NCI-H1694 (cell line): ENCODE measurements around the gene NRG3.
"Not testable (repeated sequence)": the region's sequence is repeated elsewhere in the genome, so short reads cannot be mapped to it uniquely, and the experiment has no call there.

Source experiments
- DNase-seq: peaks from one replicate; lab custom pipeline; 2025; lab: John Stamatoyannopoulos, UW

Gene NRG3

DNA sequence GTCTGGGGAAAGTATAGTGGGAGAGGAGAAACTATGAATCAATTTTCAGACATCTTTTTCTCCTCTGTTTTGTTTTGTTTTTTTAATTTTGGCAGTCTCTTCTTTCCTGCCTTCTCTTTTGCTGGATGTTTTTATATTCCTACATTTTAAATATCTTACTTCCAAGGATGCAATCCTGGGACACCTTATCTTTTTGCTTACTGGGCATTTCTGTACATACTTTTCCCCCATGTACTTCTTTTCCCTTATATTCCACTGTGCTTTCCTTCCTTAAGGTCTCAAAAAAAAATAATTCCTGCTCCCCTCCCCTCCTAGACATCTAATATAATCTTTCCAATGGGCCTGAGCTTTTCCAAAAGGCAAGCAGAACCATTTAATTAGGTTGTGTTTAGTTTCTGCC is 701.1 kb downstream of the NRG3 start:
- DNase-seq: no peak

DNA sequence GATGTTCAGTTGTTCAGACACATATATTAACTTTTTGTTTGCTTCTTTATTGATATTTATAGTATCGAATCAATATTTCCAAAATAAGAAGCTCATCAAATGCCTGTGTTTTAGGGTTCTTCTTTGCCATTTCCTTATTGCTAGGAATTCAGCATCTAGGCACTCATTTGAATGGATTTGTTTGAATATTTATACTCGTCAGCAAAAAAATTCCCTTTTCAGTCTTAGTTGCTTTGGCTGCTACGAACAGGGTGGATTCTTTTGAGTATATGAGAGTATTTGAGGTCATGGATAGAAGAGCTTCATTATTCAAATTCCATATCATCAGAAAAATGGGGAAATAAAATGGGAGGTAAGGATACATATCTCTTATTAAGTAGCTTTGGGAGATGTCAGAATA is 706.9 kb downstream of the NRG3 start:
- no peak for DNase-seq

DNA sequence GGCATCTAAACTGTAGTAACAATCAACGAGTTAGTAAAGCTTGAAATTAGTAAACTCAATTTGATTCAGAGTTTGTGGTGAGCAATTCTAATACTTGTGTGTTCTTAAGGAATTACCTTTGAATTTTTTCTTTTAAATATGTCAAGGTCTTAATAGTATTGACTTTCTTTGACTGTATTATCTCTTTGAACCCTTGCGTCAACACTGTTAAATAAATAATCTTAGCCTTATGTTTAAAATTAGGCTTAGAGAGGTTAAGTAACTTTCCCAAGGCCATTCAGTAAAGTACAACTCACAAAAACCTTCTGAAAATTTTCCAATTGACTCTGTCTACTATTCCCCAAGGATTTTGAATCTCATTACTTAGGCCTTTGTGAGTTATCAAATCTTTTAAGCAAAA is 716.4 kb downstream of the NRG3 start:
- DNase-seq: no peak

DNA sequence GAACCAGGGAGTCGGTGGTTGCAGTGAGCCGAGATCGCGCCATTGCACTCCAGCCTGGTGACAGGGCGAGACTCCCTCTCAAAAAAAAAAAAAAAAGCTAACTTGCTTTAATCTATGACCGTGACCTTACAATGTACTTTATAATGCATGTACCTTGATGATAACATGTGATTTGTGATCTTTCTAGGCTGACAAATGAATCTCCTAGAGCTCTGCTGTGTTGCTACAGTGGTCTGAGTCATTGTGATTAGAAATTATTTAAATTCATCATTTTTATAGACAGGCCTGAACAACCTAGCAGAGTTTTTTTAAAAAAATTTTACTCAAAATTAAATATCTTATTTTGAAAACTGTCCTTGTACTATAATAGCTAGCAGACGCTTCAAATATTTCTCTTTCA is 722.8 kb downstream of the NRG3 start:
- no peak for DNase-seq

DNA sequence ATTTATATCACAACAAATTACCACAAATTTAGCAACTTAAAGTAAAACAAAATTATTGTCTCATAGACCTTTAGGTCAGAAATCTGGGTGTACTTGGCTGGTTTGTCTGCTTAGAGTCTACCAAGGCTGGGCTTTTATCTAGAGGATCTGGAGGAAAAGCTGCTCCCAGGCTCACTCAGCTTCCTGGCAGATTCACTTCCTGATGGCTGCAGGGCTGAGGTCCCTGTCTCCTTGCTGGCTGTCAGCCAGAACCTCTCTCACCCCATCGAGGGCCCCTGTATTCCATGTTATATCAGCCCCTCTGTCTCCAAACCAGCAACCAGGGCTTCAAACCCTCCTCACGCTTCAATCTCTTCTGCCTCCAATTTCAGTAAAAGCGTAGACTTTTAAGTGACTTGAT is 734.9 kb downstream of the NRG3 start:
- DNase-seq: no peak

DNA sequence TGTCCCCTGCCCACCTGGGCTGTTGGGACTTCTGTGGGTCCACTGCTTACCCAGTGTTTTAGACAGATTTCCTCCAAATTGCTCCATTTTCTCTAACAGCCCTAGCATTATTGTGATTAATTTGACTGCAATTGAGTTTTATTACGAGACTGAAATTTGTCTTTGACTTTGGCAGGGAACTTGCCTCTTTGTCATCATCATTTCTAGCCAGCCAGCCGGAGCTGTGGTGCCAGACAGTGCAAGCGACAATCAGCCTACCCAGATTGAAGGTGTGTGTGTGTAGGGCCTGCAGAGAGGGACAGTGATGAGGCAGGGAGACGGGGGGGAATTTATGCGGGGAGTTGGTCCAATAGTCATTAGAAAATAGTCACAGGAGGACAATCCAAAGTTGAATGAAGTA is 743.0 kb downstream of the NRG3 start:
- no peak for DNase-seq

DNA sequence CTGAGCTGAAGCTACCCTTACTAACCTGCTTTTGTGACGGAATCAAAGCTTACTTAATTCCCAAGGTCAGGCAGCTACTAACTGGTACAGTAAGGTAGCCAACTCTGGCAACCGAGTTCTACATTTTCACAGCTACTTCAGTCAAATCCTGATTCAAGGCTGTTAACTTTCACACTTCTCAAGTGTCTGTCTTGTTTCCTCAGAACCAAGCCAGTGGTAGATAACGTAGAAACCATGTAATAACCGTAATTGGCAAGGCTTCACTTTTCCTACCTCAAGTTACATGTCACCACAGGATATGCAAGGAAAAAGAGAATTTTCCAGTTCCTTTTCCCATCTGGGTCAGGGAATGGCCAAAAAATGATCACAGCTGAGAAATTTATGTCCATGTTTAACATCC is 746.7 kb downstream of the NRG3 start:
- DNase-seq: no peak

DNA sequence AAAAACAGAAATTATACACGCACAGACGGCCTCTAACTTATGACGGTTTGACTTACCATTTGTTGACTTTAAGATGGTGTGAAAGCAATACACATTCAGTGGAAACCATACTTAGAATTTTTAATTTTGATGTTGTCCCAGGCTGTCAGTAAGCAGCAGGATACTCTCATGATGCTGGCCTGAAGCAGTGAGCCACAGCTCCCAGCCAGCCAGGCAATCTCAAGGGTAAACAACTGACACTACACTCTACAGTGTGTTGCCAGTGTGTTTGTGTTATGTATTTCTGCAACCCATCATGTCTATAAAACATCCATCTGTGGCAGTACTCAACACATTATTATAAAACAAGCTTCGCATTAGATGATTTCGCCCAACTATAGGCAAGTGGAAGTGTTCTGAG is 747.5 kb downstream of the NRG3 start:
- DNase-seq: no peak

DNA sequence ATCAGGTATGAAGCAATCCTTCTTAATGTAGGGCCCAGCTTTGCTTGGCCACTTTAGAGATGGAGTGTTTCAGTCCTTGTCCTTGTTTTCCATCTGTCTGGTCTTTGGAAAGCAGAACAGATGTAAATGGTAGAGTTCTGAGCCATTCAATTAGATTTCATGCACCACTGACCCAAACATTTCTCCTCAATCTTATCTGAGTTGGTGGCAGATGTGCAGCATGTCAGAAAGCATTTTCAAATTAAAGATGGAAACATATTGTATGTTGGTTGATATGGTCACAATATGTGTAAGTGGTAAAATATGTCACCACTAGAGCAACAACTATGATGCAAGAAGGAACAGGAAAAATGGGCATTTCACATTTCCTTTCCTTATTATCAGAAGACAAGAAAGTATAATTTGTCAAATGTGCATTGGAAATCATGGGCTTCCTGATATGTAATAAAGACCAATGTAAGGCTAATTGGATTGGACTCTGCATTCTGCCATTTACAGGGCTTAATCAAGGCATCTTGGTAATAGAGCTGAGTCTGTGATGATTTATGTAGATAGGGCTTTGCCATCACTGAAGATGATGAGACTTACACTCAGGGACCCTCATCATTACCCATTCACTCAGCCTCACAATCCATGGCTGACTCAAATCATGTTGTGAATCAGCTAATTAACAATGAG is 750.7 kb downstream of the NRG3 start:
- peak; percentile 73 for DNase-seq

DNA sequence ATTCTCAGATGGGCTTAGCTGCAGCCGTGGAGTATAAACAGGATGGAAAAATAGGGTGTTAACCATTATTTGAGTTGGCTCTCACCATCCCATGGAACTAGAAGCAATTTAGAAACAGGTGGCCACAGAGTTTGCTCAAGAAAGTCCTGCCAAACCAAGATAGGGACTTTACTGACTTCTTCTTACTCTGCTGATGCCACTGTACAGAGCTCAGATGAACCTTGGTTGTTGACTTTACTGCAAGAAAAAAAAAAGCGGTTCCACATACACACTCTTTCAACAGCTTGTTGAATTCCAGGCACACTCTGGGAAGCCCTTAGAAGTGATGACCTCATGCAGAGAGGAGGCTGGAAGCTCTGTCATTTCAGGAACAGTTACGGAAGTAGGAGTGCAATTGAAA is 753.4 kb downstream of the NRG3 start:
- no peak for DNase-seq

DNA sequence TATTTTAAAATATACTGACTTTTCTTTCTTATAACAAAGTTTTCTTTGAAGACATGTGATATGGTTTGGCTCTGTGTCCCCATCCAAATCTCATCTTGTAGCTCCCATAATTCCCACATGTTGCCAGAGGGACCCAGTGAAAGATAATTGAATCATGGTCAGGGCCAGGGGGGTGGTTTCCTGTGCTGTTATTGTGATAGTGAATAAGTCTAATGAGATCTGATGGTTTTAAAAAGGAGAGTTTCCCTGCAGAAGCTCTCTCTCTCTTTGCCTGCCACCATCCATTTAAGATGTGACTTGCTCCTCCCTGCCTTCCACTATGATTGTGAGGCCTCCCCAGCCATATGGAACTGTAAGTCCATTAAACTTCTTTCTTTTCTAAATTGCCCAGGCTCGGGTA is 768.1 kb downstream of the NRG3 start:
- DNase-seq: no peak

DNA sequence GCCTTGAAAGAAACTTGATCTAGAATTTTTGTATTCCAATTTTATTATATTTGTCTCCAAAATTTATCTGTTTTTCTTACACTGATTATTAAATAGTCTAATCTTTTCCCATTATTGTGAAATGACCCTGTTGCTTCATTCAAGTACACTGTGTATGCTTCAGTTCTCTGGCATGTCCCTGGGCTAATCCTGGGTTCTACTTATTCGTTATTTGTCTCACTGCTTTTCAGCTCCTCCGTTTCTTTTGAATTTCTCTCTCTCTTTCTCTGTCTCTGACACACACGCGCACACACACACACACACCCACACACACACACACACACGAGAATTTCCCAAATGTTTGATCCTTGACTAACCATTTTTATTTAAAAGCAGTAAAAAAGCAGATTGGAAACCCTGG is 768.6 kb downstream of the NRG3 start:
- no peak for DNase-seq

DNA sequence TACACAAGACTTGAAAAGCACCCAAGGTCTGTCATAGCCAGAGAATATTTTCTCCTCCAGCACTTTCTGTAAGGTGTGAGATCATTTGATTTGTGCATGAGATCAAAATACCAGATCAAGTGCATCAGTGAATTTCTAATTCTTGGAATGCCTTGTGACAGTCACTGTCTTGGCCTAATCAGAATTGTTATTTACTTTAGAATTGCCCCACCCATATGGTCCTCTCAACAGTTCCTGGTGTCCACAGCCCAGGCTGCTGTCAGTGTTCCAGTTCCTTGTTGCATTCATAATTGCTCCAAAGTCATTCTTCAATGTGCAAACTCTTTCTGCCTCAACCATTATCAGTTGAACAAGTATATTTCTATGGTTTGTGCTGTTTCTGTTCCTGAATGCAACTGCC is 770.2 kb downstream of the NRG3 start:
- DNase-seq: no peak

DNA sequence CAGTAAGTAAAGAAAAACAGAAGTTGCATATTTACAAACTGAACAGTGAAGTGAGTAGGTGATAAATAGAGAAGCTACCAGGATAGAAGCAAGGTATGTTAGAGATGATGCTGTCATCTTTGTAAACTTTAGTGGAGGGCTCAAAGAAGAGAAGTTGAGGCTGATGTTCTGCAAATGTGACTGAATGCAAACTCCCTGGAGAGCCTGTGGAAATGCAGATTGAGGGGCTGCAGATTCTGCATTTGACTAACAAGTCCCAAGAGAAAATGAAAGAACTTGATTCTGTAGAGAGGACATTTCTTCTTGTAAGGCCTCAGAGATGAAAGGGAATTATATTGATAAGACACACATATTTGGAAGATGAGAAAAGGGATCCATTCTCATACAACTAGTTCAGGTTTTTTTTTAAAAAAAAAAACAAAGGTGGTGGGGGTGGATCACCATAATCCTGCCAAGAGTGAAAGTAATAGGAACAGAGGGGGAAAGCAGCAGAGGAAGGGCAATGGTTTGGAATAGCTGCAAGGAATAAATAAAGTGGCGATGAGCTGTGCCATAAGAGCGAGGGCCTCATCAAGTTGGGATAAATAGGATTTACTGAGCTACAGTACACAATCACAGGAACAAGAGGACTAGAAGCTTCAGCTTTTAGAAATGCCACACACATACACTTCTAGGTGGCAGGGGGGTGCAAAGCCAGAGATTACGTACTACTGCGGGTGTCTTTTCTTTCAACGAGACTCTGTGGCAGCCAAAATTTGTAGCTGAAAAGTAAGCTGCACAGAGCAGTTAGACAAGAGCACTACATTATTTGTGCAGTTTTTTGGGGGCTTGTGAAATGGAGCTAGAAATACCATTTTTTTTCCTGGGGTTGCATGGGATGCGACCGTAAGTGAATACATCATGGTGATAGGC is 778.5 kb downstream of the NRG3 start:
- DNase-seq: no peak

DNA sequence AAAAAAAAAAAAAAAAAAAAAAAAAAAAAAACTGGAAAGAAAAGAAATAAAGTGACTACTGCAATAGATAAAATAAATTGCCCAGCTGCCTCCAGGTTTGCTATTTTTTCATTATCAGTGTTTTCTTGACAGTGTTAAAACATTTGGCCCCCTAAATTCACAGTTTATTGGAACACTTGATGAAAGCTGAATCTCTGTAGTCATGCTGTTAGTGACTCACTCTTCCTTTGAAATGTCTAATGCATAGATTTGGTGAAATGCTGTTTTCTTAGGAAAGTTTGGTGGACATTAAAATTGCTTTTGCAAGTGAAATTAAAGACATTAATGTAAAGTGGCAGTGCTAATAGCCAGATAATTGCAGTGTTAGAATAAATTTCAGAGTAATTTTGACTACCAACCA is 785.2 kb downstream of the NRG3 start:
- no peak for DNase-seq

DNA sequence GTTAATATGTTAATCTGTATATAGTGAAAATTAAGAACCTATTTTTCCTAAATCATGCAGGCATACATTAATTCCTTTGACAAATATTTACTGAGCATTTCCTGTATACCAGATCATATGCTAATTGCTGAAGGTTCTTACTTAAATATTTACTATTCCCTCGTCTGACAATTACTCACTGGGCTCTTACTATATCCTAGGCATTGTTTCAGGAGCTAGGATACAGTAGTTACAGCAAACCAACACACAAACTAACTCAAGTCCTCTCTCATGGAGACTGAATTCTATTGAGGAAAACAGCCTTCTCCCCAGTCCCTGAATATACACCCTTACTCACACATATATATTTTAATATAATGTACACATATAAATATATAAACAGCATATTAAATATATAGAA is 786.0 kb downstream of the NRG3 start:
- DNase-seq: no peak

DNA sequence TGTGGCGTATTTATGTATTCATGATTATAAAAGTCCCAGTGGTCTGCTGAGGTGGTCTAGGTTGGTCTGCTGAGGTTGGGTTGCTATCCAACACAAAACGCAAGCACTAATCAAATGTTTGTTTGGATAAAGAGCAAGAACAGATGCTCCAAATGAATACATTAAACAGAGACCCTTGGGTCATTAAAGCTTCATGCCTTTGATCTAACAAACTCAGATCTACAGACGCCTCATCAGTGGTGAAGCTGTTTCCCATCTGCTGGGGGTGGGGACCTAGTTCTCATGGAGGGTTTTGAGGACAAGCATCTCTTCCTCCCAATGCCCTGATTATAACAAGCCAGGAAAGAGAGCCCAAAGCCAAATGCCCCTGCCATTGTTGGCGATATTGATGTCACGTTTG is 786.7 kb downstream of the NRG3 start:
- DNase-seq: peak; percentile 70

DNA sequence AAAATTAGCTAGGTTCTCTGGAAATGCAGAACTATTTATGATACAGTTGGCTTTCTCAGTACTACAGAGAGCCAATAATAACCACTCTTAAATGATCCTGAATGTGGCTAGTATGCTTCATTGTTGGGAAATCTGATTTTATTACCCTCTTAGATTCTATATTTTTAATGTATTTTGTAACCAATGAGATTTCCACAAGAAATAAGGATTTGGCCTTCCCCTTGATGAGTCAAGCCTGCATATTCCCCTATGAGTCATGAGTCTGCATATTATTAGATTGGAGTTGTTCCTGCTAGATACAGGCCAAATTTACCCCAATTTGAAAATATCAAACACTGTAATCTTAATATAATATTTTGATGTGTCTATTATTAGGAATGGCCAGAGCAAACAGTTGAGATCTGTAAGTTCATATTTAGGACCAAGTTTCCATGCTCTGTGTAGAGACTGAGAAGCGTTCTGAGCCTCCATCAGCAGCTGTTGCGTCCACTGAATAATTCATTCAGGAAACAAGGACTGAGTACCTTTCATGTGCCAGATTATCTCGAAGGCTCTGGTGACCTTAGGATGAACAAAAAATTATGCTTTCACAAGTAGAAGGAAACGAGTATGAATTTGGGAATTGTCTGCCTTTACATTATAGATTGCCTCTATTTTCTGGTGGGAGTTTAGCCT is 793.4 kb downstream of the NRG3 start:
- DNase-seq: no peak

DNA sequence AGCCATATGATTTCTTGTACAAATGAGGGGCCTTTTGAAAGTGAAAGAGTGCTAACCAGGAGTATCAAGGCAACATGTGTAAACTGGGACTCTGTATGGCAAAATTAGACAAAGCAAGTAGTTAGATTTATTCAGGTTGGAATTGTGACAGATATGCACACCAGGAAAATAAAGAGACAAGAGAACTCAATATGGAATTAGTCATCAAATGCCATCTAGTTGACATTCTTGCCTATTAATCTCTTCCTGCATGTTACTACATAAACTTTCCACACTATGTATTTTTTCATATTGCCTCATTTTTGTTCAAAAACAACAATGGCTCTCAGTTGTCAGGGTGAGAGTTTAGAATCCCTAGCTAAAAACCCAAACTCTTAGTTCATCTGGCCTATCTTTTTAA is 799.0 kb downstream of the NRG3 start:
- no peak for DNase-seq

DNA sequence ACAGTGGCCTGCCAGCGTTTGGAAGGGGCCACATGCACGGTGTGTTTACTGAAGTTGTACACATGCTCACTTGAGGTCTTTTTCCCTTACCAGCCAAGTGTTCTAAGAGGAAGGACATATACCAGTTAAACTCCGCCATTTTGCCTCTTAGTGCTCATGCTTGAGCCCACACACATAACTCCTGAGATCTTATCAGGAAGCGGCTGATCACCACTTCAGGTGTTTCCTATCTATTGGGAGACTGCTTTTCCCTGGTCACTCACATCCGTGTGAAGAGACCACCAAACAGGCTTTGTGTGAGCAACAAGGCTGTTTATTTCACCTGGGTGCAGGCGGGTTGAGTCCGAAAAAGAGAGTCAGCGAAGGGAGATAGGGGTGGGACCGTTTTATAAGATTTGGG is 802.9 kb downstream of the NRG3 start:
- DNase-seq: not testable (repeated sequence)

DNA sequence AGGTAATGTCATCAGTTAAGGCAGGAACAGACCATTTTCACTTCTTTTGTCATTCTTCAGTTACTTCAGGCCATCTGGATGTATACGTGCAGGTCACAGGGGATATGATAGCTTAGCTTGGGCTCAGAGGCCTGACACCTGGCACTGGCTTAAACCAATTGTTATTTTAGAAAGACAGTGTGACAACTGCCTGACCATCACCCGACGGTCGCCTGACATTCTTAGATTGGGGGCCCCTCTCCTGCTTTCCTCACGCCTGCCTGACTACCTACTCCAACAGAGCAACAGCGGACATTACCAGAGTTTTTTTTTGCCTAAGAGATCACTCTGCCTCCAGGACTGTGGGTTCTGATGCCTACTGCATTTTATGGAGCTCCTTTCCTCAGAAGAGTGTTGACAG is 803.5 kb downstream of the NRG3 start:
- DNase-seq: not testable (repeated sequence)

DNA sequence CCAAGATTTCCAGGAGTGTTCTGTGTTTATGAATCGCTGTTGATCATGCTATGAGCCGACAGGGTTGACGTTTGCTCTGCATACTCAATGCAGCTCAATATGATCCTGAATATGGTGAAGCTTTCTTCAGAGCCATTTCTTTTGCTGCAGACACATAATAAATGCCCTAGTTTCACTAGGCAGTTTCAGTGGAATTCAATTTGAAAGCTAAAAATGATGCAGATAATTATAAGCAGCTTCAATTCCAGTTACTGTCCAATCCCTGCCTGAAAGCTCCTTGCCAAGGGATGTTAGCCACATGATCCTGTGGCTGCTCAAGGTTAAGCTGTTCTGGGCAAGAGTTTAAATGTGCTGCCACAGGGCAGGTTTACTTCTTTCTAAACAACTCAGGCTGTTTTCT is 805.6 kb downstream of the NRG3 start:
- DNase-seq: no peak

DNA sequence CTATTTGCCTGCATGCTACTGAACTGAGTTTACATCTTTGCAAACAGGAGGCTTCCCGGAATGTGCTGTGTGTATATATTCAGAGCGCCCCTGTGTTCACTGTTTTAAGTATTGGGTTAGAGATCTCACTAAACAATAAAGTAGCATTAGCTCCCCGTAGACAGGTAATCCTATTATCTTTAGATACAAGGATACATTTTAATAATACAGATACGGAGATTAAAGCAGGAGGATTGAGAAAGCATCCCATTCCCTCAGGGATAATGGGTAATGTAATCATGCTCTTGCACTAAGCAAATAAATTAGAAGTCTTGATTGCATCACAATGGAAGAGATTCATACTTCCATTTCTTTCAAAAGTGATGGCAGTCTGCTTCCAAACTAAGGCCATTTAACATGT is 809.0 kb downstream of the NRG3 start:
- DNase-seq: no peak
